WTC11 (cell line): Measurements from ENCODE around the gene PUM1.

Experiments
- CREM ChIP-seq: sonication (generic); formaldehyde crosslinking; IDR thresholded peaks from 2 replicates; pipeline ENCODE4 v1.8.1; 2022; ENCODE audit warnings: mild to moderate bottlenecking, missing genetic modification reagents, moderate library complexity
- GRHL2 ChIP-seq: fragments of 250-450 bp; sonication (Bioruptor Pico); IDR thresholded peaks from 2 replicates; pipeline ENCODE4 v1.8.0; 2022; ENCODE audit warnings: mild to moderate bottlenecking, moderate library complexity; ENCODE audit not compliant: insufficient replicate concordance, severe bottlenecking
- KAT7 ChIP-seq: sonication (generic); formaldehyde crosslinking; IDR thresholded peaks from 2 replicates; pipeline ENCODE4 v1.8.1; 2023; ENCODE audit warnings: missing genetic modification reagents, mild to moderate bottlenecking, borderline replicate concordance
- ZNF121 ChIP-seq: sonication (generic); formaldehyde crosslinking; IDR thresholded peaks from 2 replicates; pipeline ENCODE4 v1.8.0; 2023; ENCODE audit warnings: missing genetic modification reagents
- TF ChIP-seq, protein P1 (sequence below): fragments of 200-600 bp; IDR thresholded peaks from 2 replicates; pipeline ENCODE4 v1.8.0; 2022; ENCODE audit warnings: antibody characterized with exemption
- TF ChIP-seq, protein P2 (sequence below): sonication (generic); formaldehyde crosslinking; IDR thresholded peaks from 2 replicates; pipeline ENCODE4 v1.8.1; 2022; ENCODE audit warnings: low read depth, mild to moderate bottlenecking, moderate library complexity, missing genetic modification reagents, borderline replicate concordance
- TF ChIP-seq, protein P3 (sequence below): sonication (generic); formaldehyde crosslinking; IDR thresholded peaks from 2 replicates; pipeline ENCODE4 v1.8.1; 2023; ENCODE audit warnings: mild to moderate bottlenecking, missing genetic modification reagents

DNA sequence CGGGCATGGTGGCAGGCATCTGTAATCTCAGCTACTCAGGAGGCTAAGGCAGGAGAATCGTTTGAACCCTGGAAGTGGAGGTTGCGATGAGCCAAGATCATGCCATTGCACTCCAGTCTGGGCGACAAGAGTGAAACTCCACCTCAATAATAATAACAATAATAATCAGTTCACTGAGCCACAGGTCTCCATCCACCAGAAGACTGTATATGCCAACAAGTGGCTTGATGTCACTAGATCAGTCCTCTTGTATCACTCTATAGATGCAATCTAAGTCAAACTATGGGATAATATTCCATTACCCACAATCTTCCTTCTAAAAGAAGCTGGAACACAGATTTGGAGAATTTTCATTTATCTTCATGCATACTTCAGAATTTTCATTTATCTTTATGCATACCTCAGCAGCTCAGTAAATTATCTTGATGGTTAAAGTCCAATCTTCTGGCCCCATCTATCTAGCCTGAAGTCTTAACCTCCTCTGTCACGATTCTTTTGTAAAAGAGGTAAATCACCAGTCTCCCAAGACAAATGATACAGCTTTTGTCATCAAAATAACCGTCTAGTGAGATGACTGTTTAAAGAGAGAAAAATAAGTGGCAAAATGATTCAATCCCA lies 61.8 kb downstream of the PUM1 start:
- TF ChIP-seq GRHL2 (CRISPR knock-in tag) (no peak), KAT7 (CRISPR knock-in tag) (no peak), CREM (CRISPR knock-in tag) (no peak), ZNF121 (CRISPR knock-in tag) (no peak)
- TF ChIP-seq, protein P1, sequence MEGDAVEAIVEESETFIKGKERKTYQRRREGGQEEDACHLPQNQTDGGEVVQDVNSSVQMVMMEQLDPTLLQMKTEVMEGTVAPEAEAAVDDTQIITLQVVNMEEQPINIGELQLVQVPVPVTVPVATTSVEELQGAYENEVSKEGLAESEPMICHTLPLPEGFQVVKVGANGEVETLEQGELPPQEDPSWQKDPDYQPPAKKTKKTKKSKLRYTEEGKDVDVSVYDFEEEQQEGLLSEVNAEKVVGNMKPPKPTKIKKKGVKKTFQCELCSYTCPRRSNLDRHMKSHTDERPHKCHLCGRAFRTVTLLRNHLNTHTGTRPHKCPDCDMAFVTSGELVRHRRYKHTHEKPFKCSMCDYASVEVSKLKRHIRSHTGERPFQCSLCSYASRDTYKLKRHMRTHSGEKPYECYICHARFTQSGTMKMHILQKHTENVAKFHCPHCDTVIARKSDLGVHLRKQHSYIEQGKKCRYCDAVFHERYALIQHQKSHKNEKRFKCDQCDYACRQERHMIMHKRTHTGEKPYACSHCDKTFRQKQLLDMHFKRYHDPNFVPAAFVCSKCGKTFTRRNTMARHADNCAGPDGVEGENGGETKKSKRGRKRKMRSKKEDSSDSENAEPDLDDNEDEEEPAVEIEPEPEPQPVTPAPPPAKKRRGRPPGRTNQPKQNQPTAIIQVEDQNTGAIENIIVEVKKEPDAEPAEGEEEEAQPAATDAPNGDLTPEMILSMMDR = no peak
- TF ChIP-seq, protein P2, sequence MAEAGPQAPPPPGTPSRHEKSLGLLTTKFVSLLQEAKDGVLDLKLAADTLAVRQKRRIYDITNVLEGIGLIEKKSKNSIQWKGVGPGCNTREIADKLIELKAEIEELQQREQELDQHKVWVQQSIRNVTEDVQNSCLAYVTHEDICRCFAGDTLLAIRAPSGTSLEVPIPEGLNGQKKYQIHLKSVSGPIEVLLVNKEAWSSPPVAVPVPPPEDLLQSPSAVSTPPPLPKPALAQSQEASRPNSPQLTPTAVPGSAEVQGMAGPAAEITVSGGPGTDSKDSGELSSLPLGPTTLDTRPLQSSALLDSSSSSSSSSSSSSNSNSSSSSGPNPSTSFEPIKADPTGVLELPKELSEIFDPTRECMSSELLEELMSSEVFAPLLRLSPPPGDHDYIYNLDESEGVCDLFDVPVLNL (CRISPR knock-in tag) = no peak
- TF ChIP-seq, protein P3, sequence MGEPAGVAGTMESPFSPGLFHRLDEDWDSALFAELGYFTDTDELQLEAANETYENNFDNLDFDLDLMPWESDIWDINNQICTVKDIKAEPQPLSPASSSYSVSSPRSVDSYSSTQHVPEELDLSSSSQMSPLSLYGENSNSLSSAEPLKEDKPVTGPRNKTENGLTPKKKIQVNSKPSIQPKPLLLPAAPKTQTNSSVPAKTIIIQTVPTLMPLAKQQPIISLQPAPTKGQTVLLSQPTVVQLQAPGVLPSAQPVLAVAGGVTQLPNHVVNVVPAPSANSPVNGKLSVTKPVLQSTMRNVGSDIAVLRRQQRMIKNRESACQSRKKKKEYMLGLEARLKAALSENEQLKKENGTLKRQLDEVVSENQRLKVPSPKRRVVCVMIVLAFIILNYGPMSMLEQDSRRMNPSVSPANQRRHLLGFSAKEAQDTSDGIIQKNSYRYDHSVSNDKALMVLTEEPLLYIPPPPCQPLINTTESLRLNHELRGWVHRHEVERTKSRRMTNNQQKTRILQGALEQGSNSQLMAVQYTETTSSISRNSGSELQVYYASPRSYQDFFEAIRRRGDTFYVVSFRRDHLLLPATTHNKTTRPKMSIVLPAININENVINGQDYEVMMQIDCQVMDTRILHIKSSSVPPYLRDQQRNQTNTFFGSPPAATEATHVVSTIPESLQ (CRISPR knock-in tag) = no peak
